HepG2 (cell line): Measurements from ENCODE around the gene MEX3C.

ENCODE experiments used
- ZNF251 ChIP-seq: sonication (generic); formaldehyde crosslinking; IDR thresholded peaks from 2 replicates; pipeline ENCODE4 v1.9.0; 2021; ENCODE audit warnings: mild to moderate bottlenecking, missing genetic modification reagents
- ZNF383 ChIP-seq: sonication (generic); formaldehyde crosslinking; IDR thresholded peaks from 2 replicates; pipeline ENCODE4 v1.4.0; 2020; ENCODE audit warnings: missing genetic modification reagents, mild to moderate bottlenecking, borderline replicate concordance
- ZNF678 ChIP-seq: sonication (generic); formaldehyde crosslinking; IDR thresholded peaks from 2 replicates; pipeline ENCODE4 v1.4.0; 2020; ENCODE audit warnings: mild to moderate bottlenecking, missing genetic modification reagents

GRCh38 chr18:51190000-51190399 is 7.5 kb downstream of the MEX3C start:
- TF ChIP-seq ZNF383 (CRISPR knock-in tag) (no peak), ZNF251 (no peak), ZNF678 (CRISPR knock-in tag) (no peak)
